ENCODE data around the gene KLHL15.

Gene KLHL15

DNA sequence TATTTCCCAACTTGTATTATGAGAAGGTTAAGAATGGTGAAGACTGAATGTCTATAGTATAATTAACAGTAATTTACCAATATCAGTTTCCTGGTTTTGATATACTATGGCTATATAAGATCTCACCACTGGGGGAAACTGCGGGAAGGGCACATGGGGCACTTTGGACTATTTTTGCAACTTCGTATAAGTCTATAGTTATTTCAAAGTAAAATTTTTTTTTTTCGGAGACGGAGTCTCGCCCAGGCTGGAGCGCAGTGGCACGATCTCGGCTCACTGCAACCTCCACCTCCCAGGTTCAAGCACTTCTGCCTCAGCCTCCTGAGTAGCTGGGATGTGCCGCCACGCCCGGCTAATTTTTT is 73.1 kb downstream of the KLHL15 start:
- TF ChIP-seq CTCF (IDR thresholded peaks at IDR 0.05; ENCODE audit: control insufficient read depth, extremely low read depth, insufficient read depth): no peak
- no peak overlapping the region for H3K4me3 ChIP-seq (ENCODE audit: low read depth, low read length)
- no peak for DNase-seq (ENCODE audit: low read depth)

DNA sequence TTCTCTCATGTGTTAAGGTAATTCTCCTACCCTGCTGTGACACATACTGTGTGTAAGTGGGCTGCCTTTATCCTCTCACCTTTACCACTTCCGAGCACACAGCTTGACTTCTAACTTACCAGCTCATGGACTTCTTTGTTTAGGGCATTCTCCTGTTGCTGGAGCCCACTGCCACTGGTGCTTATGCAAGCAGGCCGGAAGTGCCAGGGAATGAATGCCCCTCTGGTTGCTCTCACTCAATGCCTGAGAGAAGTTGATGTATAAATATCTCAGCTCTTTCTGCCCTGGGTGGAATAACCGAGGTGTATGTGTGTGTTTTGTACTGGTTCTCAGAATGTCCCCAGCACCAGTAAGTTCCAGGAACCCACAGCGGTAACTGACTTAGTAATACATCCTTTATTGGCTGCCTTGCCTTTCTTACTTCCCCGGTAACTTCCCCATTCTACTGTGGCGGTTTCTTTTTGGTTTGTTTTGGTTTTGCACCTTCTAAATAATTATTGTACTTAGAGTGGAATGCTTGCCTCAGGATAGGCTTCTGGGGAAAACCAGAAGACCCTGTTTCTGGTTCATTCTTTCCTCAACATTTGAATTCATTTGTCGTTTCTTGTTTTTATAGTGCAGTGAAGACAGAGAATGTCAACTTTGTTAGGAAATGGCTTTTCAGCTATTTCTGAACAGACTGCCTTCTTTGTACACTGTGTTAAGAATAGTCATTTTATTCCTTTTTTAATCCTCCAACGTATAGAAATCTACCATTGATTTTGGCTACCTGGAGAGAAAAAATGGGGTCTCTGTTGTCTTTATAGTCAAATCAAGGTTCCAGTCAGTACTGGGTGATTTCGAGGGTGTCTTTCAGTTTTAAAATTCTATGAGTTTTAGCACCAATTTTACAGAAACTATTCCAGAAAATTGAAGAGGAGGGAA is 73.7 kb downstream of the KLHL15 start:
- no peak for DNase-seq (ENCODE audit: low read depth)
- TF ChIP-seq CTCF (IDR thresholded peaks at IDR 0.05; ENCODE audit: control insufficient read depth, extremely low read depth, insufficient read depth): no peak
- H3K4me3 ChIP-seq (ENCODE audit: low read depth, low read length): no peak overlapping the region

- no peak for DNase-seq (ENCODE audit: low read depth)
- no peak overlapping the region for H3K4me3 ChIP-seq (ENCODE audit: low read depth, low read length)
- no peak for TF ChIP-seq CTCF (IDR thresholded peaks at IDR 0.05; ENCODE audit: control insufficient read depth, extremely low read depth, insufficient read depth)
Observed at GRCh38 chrX:23952391-23952790, 74.6 kb downstream of the KLHL15 start.

DNA sequence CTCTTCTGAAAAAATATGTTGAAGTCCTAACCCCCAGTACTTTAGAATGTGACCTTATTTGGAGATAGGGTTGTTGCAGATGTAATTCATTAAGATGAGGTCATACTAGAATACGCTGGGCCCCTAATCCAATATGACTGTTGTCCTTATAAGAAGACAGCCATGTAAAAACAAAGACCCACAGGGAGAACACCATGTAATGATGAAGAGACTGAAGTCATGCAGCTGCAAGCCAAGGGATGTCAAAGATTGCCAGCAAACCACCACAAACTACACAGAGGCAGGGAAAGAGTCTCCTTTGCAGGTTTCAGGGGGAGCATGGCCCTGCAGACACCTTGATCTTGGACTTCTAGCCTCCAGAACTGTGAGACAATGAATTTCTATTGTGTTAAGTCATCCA is 81.8 kb downstream of the KLHL15 start:
- H3K4me3 ChIP-seq (ENCODE audit: low read depth, low read length): no peak overlapping the region
- TF ChIP-seq CTCF (IDR thresholded peaks at IDR 0.05; ENCODE audit: control insufficient read depth, extremely low read depth, insufficient read depth): no peak
- DNase-seq (ENCODE audit: low read depth): no peak

DNA sequence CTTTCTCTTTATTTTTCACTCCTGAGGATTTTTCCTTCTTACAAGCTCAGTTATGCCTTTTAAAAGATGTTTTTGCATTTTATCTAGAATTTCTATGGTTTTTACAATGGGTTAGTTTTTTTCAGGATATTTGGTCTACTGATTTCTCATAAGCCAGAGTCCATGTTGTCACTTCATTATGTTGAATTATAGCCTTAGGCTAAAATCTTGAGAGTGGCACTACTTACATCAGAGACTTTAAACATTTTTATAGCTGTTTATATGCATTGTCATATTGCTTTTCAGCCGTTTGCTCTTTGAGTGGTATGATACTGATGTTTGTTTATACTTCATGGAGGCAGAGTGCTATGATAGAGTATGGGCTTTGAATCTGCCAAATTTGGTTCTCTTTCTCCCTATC is 82.8 kb downstream of the KLHL15 start:
- DNase-seq (ENCODE audit: low read depth): no peak
- H3K4me3 ChIP-seq (ENCODE audit: low read depth, low read length): no peak overlapping the region
- TF ChIP-seq CTCF (IDR thresholded peaks at IDR 0.05; ENCODE audit: control insufficient read depth, extremely low read depth, insufficient read depth): no peak

DNA sequence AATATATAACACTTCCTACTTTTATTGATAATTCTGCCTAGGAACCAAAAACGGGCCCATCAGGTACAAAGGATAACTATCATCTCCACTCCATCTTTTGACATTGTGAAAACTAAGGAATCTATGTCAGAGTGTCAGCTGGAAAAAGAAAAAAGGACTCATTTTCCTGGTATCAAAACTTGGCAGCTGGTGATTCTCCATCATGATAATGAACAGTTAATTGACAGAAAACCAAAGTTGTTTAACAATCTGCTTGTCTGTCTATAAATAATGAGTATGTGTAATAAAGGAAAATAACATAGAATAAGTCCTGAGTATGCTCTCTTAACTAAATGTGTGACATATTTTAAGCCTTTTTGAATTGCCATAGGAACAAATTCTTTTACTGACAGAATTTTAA is 87.8 kb downstream of the KLHL15 start:
- no peak overlapping the region for H3K4me3 ChIP-seq (ENCODE audit: low read depth, low read length)
- no peak for TF ChIP-seq CTCF (IDR thresholded peaks at IDR 0.05; ENCODE audit: control insufficient read depth, extremely low read depth, insufficient read depth)
- no peak for DNase-seq (ENCODE audit: low read depth)

DNA sequence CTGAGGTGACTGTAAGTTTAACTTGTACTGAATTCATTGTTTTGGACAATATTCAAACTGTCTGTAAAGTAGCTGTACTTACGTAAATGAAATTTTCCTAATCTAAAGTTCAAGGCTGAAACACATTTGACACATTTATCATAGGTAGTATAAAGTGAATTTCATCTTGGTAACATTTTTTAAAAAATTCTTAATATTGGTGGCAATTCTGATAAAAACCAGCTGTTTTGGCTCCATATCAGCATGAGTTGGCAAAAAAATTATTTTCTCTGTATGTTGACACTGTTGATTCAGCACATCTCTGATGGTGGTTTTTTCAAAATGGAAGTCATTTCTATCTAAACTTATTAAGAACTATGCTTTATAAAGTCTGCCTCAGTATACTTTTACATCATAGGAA is 88.3 kb downstream of the KLHL15 start:
- no peak overlapping the region for H3K4me3 ChIP-seq (ENCODE audit: low read depth, low read length)
- no peak for TF ChIP-seq CTCF (IDR thresholded peaks at IDR 0.05; ENCODE audit: control insufficient read depth, extremely low read depth, insufficient read depth)
- no peak for DNase-seq (ENCODE audit: low read depth)

All from LNCaP clone FGC (cell line).